Liver (tissue), 3 donors: ENCODE data around the gene EML3.

ENCODE experiments used
- CTCF ChIP-seq: fragments of 150-350 bp; IDR thresholded peaks from 2 replicates; pipeline ENCODE4 v1.5.1; 2017; ENCODE audit warnings: improper control_type of control experiment, low read depth, low read length; ENCODE audit not compliant: missing input control
- TF ChIP-seq, protein P1 (sequence below): IDR thresholded peaks from 2 replicates; pipeline ENCODE4 v1.6.1; 2016; ENCODE audit warnings: antibody characterized with exemption
- donor health status: healthy.
- donor health status: healthy.

- TF ChIP-seq, protein P1, sequence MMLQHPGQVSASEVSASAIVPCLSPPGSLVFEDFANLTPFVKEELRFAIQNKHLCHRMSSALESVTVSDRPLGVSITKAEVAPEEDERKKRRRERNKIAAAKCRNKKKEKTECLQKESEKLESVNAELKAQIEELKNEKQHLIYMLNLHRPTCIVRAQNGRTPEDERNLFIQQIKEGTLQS = no peak
- TF ChIP-seq CTCF = no peak
Observed at GRCh38 chr11:62601372-62602140, 11.0 kb downstream of the EML3 start, which contains the start of gene MTA2.
